Posterior vena cava (tissue), 2 donors: ENCODE results near the gene EPB42. TPM values are rescaled to one million over a fixed set of nuclear protein-coding genes. Genes with fewer than 3 reads are reported as not detected.

Experiments used
- DNase-seq: peaks from one replicate; pipeline ENCODE4 v3.0.0-alpha.2; 2020; ENCODE audit warnings: low spot score
- intact Hi-C, 2 donors: fragments of 100-400 bp; cut with DNase I; formaldehyde crosslinking; loops; one replicate each; pipeline versions ENCODE4 v1.14.1 to v1.14.2; 2022 to 2023
- total RNA-seq, 2 donors: library from RNA; stranded (reverse); fragmentation: NEBNext Ultra II Directional; extraction: Animal tissue kit (Norgen Biotek cat#: 25700); gene quantifications; one replicate each; pipeline ENCODE4 v1.2.1, GENCODE V29; 2021
- donor health status: DM: yes; HTN: yes; CAD: no.
- donor health status: DM: yes; HTN: yes; CAD: no.

The EPB42 gene
- total RNA-seq, 2 donors from 2014 or later: 0.43 to 0.65 TPM

DNA sequence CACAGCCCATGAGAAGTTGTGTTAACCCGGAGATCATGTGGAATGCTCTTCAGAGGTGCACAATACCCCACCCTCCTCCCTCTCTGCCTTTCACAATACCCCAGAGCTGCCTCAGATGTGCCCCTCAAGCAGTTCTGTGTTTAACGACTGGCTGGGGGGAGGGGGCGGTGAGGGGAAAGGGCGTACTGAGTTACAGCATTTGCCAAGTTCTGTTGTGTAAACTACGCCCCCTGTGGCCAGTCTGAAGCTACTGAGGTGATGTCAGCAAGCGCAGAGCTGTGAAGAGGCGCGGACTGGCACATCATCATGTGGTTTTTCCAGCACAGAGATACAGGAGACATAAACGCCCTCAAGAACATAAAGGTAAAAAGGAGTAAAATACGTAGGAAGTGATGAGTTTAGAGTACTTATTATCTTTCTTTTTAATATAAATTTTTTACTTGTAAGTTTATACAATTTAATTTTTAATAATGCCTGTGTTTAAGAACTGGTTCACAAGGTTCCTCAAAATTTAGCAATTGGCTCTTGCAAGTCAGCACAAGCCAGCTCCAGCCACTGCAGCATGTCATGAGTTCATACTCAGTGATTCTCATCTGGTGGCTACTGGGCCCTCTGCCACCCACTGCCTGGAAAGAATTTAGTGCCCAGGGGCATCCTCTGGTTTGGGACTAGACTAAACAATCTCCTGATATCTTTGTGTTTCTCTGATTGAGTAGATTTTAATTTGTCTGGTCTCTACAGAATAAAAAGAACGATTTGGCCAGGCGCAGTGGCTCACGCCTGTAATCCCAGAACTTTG, 1.7 kb downstream of the EPB42 start:
- DNase-seq: peak; percentile 76
- intact Hi-C loops: loop anchor here in 1 of 2 donors (5.0 kb wide), 1 partner anchor 588 kb away; no protein-coding TSS in a partner anchor

DNA sequence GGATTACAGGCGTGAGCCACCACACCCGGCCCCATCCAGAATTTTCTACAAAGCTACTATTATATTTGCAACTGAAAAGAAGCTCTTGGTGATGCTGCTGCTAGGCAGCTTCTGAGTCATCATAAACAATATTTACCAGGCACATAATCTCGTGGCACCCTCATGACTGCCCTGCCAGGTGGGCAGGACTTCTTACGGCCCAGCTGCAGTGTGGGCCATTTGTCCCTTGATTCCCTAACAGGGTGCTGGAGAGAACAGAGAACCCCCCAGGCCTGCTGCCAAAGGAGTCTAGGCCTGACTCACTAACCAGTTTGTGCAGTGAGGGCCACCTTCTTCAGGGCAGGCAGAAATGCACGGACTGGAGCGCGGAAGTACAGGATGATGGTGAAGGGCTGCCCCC, 4.9 kb downstream of the EPB42 start:
- intact Hi-C loops: loop anchor here in 1 of 2 donors (5.0 kb wide), 1 partner anchor 591 kb away; no protein-coding TSS in a partner anchor
- peak; percentile 30 for DNase-seq

DNA sequence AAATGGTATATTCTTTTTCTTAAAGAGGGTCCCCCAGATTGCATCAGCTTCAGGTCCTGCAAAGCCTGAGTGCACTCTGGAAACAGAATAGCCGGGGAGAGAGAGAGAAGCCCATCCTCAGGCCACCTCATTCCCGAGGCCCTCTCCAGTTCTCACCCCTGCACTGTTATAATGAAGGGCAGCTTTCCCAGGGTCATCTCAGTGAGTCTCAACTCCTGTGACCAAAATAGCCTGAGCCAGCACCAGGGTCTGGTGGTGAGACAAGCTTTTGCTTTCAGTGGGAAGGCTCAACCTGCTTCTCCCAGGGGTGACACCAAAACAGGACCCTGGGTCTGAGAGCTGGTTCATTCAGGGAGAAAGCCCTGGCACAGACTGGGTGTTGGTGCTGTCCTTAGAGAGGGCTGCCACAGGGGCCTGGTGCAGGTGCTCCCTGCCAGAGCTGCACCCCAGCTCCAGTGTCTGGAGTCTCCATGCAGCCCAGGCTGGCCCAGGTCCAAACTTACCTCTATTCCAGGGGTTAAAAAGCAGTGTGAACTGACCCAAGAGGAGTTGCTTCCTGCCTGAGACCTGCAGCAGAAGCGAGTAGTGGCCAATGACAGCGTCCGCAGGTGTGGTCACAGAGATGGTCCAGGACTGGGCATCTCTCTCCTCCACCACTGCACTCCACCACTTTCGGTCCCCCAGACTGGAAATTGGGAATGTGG, 6.1 kb downstream of the EPB42 start:
- intact Hi-C loops: loop anchor here in 1 of 2 donors (5.0 kb wide), 1 partner anchor 593 kb away; no protein-coding TSS in a partner anchor
- no peak for DNase-seq

DNA sequence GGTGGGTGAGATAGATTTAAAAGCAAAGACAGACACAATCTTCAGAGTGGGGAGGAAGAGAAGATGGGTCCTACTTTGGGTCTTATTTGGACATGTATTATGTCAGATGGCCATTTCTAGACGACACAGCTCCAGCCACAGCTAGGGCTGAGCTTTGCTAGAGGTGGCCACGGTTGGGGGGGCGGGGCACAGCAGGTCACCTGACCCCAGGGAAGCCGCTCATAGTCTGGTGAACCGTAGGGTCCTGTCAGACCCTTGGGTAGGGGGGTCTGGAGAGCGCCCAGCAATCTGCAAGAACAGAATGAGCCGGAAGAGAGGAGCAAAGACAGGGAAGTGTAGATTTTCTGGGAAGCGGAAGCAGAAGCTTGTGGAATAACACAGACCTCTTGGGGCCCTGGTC, 6.6 kb downstream of the EPB42 start:
- DNase-seq: no peak
- intact Hi-C loops: no loop called here

DNA sequence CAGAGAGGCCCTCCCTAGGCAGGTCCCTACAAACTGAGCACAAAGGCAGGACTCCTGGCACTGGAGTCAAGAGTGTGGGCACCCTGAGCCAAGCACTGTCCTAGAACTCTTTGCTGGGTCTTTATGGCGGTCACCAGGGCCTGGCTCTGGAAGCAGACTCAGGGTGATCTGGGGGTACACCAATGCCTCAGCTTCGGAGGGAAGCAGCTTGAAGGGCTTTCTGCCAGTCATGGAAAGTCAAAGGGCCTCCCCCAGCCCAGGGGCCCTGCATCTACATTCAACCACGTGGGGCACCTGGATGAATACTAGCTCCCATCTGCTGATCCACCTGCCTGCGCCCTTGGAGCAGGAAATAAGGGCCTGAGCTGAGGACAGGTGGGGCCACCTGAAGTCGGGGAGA, 7.4 kb downstream of the EPB42 start:
- DNase-seq: no peak

DNA sequence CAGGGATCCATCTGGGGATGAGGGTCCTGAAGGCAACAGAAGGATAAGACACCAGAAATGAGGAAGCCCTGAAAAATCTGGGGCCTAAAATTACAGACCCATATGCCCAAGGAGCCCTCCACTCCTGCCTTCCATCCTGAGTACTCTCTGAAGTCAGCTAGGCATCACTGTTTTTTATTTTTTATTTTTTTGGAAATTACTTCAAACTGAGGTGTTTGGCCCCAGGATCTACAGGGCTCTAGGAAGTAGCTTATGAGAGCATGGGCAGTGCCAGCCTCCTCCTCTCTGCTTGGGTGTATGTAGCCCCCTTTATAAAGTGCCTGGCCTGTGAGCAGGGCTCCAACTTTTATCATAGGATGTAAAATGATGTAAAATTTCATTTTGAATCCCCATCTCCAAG, 7.9 kb downstream of the EPB42 start:
- intact Hi-C loops: no loop called here
- DNase-seq: no peak

More for the DNA sequence above, 7.4 kb downstream of the EPB42 start:
- intact Hi-C loops: no loop called here

DNA sequence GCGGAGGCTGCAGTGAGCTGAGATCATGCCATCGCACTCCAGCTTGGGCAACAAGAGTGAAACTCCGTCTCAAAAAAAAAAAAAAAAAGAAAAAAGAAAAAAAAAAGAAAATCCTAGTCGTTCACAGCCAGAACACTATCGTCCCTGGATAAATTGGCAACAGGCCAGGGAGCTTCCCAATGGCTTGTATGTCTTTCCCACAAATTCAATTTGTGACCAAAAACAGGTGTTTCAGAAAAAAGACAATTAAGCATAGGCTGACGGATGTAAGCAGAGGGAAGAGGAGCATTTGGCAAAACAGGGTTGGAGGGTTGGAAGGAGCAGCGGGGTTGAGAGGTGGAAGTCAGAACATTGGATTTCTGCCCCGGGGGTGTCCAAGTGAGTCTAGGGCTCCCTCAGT, 8.5 kb downstream of the EPB42 start:
- intact Hi-C loops: no loop called here
- no peak for DNase-seq

DNA sequence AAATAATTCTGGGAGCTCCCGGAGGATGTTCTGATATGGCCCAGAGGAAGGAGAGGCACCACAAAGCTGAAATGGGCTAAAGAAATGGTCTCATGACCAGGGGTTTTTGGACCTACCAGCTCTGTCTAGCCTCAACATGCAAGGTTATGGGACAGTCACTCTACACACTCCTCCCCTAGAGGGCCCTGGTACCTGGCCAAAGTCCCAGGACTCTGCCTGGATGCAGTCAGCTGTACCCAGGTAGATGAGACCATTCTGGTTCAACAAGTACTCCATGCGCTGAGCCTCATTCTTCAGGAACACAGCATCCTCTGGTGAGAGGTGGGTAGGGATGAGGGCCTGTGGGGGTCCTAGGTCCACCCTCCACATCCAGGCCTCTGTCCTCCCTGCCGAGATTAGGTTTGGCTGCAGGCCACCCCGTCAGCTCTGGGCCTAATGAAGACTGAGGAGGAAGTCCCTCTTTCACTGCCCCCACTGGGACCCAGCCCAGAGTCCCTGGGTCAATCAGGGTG, 9.5 kb downstream of the EPB42 start:
- no peak for DNase-seq
- intact Hi-C loops: no loop called here

DNA sequence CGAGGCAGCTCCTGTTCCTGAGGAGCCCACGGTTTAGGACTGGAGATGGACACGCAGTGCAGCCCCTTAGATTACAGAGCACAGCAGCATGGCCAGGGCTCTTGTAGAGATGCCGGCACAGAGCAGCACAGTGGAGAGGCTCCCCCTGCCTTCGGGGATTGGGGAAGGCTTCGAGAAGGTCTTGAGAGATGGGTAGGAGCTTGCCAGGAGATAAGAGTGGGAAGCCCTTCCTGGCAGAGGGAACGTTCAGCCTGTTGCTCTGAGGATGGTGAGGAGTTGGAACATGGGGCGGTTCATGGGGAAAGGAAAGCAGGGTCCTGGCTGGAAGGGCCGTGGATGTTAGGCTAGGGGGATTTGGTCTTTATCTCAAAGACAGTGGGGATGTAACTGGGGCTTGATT, 10.0 kb downstream of the EPB42 start:
- intact Hi-C loops: no loop called here
- DNase-seq: no peak

DNA sequence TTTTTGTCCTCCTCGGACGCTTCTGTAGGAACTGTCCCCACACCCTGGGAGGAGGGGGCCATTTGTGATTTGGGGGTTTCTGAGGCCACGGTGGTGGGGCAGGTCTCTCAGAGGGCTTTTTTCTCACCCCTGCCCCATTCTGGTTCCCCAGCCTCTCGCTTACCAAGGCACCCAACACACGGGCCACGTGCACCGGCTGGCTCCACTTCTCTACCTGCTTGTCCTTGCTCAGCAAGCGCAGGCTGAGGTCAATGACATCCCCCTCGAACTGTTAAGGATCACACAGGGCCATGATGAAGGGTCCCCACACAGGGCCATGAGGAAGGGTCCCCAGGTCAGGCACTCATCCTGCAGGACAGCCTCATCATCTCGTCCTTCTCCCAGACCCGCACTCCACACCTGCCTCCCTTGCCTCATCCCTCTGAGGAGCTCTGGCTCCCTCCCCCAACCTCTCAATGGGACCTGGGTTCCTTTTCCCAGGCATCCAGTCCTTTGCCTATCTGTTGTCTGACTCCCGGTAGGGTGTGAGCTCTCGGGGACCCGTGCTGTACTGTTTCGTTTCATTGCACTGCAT, 10.6 kb downstream of the EPB42 start:
- no peak for DNase-seq
- intact Hi-C loops: no loop called here

DNA sequence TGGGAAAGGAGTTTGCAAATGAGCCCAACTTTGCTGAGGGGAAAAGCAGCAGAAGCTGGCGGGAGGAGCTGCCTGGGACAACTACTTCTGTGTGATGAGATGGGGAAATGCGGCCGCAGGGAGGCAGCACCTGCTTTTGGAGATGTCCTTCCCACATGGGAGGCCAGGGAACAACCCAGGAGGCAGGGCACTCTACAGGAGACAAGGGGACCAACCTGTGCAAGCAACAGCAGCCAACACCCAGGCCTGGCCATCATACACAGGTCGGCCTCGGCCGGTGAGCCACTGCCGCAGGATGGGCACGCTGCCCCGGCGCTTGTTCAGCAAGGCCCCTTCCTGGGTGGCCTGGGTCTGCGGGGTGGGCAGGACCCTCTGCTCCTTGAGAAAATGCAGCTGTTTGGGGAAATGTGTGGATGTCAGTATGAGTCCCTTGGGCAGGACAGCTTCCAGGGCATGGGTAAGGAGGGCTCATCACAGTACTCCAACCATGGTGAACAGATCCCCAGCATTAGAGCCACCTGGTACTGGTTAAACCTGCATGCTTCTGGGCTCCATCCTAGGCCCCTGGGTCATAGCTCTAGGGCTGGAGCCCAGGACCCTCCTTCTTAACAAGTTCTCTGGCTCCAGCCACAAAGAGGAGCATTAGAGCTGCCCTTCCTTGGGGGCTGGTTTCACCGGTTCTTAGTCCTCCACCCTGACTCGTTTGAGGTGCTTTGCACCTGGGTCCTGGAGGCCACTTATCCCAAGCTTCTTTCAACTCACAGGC, 11.6 kb downstream of the EPB42 start:
- no peak for DNase-seq
- intact Hi-C loops: no loop called here

DNA sequence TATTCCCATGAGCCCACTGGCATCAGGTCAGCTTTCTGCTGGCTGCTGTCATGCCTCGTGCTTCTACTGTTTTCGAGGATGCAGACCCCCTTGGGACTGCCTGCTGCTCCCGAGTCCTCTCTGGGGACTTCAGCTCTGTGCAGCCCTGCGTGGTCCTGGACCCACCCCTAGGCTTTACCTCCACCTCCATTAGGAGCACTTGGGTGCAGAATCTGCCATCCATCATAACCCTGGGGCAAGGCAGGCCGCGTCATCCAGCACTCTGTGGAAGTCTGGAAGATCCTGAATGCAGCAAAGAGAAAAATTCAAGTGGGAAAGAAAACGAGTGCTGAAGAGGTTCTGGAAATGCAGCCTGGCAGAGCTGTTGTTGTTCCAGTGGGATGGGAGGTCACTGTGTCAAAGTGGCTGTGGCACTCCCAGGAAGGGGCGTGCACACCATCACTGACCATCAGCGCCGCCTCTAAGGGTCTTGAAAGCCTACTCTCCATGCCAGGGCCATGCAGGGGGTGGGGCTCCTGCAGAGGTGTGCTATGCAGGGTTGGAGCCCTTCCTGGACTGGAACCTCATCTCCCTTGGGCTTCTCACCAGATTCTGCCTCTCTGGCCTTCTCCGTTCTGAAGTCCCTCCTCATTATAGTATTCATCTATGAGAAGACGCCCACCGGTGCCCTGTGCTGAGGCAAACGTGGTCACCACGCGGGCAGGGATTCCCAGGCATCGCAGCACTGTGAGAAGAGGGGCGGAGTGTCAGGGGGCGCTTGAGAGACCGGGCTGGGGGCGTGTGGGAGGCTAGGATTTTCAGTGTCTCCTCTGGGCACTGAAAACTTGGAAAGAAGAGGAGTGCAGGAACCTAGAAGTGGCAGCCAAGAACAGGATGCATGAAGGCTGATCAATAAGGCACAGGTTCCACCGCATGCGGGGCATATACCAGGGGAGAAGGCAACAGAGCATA, 12.5 kb downstream of the EPB42 start:
- intact Hi-C loops: no loop called here
- no peak for DNase-seq

DNA sequence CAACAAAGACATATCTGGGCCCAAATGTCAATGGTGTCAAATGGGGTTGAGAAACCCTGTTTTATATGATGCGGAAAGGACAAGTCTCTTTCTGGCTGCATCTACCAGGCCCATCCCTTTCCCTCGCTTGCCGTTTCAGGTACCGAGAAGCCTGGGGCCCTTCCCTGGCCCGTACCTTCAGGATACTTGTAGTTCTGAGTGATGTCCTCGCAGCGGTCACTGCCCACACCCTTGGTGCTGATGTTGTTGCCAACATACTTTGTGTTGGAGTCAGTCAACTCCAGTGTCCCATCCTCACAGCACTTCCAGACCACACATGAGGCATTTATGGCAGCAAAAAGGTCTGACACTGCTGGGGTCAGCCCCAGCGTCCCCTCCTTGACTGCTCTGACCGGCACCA, 13.8 kb downstream of the EPB42 start:
- DNase-seq: no peak
- intact Hi-C loops: no loop called here

DNA sequence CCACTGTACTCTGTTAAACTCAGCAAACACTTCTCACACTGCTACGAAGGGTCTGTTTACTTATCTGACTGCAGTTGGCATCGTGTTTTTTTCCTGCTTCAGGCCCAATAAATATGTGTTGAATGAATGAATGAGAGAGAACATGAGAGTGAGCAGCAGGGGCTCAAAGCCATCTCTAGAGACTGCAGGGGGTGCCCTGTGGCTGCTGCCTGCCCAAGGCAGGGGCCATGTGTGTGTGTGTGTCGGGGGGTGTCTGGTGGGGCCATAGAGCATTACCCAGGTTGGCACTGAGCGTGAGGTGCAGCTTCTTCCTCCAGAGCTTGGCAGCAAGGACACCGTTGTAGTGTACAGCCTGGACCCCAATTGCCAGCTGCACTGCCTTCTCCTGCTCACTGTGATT, 14.8 kb downstream of the EPB42 start:
- intact Hi-C loops: no loop called here
- DNase-seq: no peak

DNA sequence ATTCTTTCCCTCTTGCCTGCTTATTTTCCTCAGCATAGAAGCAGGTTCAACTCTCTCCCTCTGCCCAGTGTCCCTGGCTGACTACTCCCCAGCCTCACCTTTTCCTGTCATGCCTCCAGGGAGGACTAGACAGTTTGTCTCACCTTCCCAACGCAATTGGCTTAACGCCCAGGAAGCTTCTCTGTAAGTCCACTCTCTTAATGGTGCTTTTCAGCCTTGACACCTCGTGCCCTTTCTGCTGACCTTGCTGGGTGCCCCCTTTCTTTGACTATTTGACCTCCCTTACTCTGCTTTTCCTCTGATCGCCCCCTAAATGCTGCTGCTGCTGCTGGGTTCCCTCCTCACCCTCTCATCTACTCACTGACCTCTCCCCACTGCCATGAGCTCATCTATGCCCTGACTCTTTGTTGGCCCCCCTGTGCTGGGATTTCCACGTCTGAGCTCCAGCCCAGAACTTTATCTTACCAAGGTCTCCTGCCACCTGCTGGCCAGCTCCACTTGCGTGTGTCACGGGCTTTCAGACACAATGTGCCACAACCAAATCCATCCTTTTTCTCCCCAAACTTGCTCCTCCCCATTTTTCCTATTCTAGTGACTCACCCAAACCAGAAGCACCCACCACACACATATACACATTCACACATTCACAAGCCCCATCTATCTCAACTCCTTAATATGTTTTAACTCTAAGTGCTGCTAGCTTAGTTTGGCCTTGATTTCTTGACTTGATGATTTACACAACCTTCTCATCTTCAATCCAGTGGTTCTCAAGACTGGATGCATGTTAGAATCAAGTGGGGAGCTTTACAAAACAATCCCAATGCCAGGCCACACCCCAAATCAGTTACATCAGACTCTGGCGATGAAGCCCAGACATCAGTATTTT, 16.6 kb downstream of the EPB42 start:
- intact Hi-C loops: no loop called here
- peak; percentile 84 for DNase-seq

DNA sequence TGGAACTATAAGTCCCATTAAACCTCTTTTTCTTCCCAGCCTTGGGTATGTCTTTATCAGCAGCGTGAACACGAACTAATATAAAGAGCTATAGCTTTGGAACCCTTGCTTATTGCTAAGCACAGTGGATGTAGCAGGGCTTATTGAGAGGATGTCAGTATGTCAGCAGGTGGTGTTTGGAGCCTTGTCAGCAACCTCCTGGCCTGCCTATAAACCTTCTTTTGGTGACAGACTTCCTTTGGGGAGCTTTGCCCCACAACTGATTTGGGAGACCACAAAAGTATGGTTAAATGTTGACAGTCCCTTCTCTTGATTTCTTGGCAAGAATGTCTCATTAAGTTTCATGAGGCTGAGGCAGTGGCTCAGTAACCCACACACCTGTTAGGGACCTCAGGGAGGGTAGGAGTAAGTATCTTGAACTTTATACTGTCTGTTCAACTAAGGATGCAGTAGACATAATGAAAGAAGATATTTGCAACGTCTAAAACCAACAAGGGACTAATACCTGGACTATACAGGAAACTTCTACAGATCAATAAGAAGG, 20.8 kb downstream of the EPB42 start:
- intact Hi-C loops: no loop called here
- DNase-seq: no peak

DNA sequence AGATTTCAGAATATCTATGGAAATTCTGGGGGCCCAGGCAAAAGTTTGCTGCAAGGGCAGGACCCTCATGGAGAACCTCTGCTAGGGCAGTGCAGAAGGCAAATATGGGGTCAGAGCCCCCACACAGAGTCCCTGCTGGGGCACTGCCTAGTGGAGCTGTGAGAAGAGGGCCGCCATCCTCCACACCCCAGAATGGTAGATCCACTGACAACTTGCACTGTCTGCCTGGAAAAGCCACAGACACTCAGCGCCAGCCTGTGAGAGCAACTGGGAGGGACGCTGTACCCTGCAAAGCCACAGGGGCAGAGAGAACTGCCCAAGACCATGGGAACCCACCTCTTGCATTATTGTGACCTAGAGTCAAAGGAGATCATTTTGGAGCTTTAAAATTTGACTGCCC, 21.8 kb downstream of the EPB42 start:
- intact Hi-C loops: no loop called here
- peak; percentile 61 for DNase-seq
